ENCODE measurements around the gene RRP15.

DNA sequence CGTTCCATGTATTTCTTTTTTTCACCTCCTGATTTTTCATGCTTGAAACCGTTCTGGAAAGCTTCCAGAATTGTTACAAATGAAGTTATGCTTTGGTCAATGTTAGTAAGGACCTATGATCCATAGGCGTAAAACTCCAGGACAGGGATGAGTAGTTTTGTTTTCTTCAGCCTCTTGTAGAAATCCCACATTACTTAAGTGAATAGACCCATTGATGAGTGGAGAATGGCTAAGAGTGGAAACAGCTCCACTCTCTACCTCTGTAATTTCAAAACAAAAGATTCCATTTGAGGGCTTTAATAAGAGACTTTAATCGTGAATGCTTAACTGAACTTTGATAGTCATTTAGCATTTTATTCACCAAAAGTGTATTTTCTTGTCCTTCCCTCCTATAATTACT lies 57.0 kb downstream of the RRP15 start:
- TF ChIP-seq, protein P1, sequence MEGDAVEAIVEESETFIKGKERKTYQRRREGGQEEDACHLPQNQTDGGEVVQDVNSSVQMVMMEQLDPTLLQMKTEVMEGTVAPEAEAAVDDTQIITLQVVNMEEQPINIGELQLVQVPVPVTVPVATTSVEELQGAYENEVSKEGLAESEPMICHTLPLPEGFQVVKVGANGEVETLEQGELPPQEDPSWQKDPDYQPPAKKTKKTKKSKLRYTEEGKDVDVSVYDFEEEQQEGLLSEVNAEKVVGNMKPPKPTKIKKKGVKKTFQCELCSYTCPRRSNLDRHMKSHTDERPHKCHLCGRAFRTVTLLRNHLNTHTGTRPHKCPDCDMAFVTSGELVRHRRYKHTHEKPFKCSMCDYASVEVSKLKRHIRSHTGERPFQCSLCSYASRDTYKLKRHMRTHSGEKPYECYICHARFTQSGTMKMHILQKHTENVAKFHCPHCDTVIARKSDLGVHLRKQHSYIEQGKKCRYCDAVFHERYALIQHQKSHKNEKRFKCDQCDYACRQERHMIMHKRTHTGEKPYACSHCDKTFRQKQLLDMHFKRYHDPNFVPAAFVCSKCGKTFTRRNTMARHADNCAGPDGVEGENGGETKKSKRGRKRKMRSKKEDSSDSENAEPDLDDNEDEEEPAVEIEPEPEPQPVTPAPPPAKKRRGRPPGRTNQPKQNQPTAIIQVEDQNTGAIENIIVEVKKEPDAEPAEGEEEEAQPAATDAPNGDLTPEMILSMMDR (IDR thresholded peaks at IDR 0.05) = no peak
- TF ChIP-seq POLR2A (IDR thresholded peaks at IDR 0.05) = no peak
